GM21723 (cell line): Measurements from ENCODE around the gene PHTF1.
"Not testable (repeated sequence)": the region's sequence is repeated elsewhere in the genome, so short reads cannot be mapped to it uniquely, and the experiment has no call there.

ENCODE experiments used
- ATAC-seq: cut with Tn5 transposase; IDR thresholded peaks from one replicate; pipeline ENCODE4 v1.9.1; 2021; ENCODE audit warnings: mild to moderate bottlenecking, moderate library complexity; ENCODE audit not compliant: unreplicated experiment

The PHTF1 gene

DNA sequence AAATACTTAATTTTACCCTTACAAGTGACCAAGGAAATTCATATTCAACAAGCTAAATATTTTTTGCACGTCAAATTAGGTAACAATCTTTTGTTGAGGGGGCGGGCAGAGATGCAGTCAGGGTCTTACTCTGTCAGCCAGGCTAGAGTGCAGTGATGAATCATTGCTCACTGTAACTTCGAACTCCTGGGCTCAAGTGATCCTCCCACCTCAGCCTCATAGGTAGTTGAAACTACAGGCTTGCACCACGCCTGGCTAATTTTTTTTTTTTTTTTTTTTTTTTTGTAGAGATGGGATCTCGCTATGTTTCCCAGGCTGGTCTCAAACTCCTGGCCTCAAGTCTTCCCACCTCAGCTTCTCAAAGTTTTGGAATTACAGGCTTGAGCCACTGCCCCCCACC is 26.5 kb downstream of the PHTF1 start:
- no peak for ATAC-seq

DNA sequence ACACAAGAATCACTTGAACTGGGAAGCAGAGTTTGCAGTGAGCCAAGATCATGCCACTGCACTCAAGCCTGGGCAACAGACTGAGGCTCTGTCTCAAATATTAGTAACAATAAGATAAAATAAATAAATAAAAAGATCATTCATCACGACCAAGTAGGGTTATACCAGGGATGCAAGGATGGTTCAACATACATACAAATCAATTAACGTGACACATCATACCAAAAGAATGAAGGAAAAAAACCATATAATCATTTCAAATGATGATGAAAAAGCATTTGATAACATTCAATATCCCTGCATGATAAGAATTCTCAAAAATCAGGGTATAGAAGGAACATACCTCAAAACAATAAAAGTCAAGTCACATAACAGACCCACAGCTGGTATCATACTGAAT is 38.3 kb downstream of the PHTF1 start:
- ATAC-seq, result no peak

DNA sequence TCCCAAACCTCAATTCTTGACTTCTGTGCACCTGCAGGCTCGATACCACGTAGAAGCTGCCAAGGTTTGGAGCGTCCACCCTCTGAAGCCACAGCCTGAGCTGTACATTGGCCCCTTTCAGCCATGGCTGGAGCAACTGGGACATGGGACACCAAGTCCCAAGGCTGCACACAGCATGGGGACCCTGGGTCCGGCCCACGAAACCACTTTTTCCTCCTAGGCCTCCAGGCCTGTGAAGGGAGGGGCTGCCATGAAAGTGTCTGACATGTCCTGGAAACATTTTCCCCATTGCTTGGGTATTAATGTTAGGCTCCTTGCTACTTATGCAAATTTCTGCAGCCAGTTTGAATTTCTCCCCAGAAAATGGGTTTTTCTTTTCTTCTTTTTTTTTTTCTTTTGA is 40.7 kb downstream of the PHTF1 start:
- not testable (repeated sequence) for ATAC-seq

DNA sequence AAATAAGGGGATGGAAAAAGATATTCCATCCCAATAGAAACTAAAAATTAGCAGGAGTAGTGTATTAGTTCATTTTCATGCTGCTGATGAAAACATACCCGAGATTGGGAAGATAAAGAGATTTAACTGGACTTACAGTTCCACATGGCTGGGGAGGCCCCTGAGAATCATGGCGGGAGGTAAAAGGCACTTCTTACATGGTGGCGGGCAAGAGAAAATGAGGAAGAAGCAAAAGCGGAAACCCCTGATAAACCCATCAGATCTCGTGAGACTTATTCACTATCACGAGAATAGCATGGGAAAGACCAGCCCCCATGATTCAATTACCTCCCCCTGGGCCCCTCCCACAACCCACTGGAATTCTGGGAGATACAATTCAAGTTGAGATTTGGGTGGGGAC is 41.8 kb downstream of the PHTF1 start:
- ATAC-seq, result not testable (repeated sequence)

DNA sequence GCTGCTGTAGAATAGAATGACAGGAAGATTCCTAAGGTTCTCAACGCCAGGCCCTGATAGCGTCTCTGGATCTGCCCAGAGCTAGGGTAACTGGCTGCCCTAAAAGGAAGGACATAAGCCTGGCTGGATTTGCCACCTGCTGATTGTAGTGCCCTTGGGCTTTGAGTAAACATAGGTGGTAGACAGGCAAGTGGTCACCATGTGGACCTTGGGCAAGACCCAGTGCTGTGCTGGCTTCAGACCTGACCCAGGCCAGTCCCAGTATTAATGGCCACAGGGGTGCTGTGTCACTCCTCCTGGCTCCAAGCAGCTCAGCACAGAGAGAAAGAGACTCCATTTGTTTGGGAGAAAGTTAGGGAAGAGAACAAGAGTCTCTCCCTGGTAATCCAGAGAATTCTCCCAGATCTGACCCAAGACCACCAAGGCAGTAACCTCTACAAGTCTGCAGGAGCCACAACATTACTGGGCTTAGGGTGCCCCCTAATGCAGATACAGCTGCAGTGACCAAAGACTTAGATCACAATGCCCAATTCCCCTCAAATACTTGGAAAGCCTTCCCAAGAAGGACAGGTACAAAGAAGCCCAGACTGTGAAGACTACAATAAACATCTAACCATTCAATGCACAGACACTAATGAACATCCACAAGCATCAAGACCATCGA is 44.5 kb downstream of the PHTF1 start:
- ATAC-seq, result no peak

DNA sequence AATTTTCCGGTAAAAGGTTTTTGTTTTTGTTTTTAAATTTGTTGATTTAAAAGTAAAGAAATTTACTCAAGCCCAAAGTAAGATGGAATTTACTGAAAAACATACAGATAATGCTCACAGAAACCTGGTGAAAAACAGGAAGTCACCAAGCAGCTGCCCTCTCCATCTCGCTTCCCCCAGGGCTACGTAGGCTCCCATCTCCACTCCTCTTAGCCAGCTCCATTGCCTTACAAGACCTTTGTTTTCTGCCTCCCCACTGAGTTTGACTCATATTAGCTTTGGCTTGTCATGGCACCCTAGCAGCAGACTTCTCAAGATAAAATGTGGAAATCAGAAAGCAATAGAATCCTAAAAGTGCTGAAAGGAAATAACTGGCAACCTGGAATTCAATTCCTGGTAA is 57.9 kb downstream of the PHTF1 start:
- ATAC-seq, result no peak

DNA sequence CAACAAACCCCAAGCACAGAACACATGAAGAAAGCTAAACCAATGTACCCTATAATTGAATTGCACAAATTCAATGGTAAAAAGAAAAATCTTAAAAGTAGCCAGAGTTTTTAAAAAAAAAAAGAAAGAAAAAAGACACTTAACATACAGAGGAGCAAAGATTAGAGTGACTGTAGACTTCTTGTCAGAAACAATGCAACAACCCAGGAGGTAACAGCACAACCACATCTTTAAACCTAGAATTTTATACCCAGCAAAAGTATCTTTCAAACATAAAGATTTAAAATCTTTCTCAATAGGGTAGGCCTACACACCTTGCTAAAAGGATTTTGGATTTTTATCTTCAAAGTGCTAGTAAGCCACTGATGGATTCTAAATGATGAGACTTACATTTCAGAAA is 64.4 kb downstream of the PHTF1 start:
- ATAC-seq, result no peak

DNA sequence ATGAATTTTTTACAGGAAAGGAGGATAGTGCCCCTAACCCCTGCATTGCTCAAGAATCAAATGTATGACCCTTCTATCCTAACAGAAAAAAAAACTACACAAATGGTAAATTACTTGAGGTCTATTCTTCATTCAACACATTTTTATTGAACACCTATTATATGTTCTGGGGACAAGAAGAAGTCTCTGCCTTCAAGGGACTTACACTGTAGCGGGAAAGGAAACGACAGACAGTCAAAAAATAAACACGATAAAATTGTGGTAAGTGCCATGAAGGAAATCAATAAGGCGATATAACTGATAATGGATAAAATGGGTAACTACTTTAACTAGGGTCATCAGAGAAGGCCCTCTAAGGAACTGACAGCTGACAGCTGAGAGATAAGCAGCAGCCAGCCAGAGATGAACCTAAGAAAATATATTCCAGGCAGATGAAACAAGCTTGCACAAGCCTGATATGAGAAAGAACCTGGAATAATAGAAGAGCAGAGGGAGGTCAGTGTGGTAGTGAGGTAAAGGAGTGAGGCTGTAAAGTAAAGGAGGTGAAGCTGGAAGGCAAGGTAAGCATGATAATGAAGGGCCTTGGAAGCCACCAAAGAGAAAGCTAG is 66.4 kb downstream of the PHTF1 start:
- ATAC-seq, result no peak

DNA sequence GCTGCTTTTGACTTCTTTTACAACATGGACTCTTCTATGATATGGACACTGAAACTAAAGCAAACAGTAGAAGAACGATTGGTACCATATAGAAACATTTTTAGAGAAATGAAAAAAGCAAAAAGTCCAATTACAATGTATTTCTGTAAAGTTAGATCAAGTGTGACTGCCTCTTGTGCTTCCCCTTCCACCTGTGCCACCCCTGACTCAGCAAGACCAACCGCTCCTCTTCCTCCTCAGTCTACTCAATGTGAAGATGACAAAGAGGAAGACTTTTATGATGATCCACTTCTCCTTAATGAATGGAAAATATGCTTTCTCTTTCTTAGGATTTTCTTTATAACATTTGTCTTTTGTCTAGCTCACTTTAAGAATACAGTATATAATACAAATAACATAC is 66.9 kb downstream of the PHTF1 start:
- no peak for ATAC-seq

DNA sequence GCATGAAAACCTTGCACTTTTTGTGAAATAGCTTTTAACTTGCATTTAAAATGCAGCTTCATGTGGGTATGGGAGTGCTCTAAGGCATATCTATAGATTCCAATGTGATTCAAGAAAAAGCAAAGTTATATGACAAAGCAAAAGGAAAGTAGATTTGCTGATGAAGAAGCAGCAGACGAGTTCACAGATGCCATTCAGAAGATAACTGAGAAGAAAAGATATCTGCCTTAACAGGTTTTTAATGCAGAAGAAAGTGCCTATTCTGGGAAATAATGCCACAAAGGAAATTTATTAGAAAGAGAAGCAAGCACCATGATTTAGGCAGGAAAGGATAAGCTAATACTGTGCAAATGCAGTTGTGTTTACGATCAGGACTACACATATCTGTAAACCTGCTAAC is 68.1 kb downstream of the PHTF1 start:
- no peak for ATAC-seq

DNA sequence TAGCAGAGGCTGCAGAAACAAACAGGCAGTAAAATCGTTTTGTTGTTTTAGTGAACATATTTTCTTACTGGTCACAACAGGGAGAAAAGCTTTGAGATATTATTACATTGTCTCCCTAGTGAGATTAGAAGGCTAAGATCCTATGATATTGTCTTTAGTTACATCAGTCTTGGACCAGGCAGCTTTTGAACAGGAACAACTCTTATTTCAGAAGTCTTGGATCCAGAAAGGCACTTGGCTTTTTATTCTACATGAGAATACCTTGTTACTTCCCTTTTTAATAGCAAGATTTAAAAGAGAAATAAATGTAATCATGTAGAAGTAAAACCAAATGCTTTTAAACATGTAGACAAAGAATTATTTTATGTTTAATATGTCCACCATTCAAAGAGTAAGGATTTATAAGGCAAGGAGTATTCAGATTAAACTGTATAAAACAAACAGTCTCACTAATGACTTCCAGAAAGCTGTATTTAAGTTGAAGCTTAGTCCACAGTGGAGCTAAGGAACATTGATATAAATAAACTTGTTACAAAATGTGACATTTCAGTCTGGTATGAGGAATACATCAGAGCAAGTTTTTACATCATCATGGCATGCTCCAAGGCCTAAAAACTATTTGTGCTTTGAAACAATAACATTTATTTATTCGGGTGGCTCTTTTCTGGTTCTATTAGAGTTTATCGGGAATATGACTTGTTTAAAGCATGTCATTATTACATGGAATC is 72.2 kb downstream of the PHTF1 start:
- no peak for ATAC-seq

DNA sequence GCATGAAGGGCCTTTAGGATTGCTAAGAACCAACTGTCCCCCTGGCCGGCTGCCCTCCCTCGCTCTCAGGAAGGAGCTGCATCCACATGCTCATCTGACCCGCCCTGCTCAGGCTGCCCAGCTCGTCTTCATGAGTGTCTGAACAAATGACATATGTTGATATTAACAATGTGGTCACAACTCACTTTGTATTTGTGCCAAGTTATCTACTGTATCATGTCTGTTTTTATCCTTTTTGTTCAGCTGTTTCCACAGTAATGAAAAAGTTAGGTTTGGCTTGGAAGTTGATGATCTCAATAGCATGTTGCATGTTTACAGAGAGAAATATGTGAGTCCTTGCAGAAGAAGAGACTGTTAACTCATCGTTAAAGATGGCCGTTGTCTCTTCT is 75.1 kb downstream of the PHTF1 start:
- no peak for ATAC-seq

DNA sequence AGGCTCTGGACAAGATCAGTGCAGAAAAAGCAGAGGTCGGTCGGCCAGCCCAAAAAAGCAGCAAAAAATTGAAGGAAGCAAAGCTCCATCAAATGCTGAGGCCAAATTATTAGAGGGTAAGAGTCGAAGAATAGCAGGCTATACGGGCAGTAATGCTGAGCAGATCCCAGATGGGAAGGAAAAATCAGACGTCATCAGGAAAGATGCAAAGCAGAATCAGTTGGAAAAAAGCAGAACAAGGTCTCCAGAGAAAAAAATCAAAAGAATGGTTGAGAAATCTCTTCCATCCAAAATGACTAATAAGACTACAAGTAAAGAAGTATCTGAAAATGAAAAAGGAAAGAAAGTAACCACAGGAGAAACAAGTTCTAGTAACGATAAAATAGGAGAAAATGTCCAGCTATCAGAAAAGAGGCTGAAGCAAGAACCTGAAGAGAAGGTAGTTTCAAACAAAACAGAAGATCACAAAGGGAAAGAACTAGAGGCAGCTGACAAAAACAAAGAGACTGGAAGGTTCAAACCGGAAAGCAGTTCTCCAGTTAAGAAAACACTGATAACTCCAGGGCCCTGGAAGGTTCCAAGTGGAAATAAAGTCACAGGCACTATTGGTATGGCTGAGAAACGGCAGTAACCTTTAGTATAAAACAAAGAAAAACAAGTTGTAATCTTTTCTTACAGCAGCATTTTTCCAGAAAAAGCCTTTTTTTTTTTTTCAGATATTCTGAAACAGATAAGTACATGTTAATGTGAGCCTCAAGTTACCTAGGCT is 75.7 kb downstream of the PHTF1 start:
- no peak for ATAC-seq

DNA sequence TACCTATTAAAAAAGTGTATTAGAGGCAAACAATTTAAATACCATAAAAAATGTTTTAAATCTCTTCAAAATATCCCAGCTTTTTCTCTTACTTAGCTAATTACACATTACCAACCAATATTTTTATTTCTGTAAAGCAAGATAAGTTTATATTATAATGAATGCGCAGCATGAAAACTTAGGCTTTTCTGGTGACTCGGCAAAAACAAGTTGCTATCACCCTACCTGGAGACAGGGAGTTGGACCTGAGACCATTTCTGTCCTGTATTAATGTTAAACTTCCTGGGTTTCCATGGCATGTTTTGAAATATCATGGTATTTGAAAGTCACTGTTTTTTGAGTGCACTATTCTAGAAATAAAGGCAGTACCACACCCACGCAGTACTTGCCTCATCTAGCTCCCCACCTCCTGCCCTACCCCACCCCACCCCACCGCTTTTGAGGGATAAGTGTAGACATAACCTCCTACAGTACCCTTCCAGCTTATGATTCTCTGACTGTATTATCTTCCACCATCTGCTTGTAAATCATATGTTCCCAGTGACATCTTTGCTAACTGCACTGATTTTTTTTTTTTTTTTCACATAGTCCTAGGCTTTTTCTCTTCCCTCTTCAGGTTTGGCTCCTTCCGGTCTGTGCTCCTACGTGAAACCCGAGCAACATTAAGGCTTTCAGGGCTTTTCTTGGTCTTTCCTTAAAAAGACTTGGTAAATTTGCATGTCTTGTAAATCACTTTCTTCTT is 77.5 kb downstream of the PHTF1 start:
- no peak for ATAC-seq

DNA sequence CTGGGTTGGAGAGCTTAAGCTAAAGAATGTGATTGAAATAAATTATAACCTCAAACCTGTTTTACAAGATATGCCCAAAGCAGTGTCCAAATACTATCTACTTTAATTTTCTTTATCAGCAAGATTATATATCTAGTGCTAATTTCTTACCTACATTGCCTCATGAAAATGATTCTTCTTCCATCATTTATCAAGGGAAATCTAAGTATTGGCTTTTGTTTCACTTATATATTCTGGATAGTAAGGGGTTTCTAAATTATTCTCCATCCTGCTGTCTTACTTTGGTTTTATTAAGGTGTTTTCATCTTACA is 81.2 kb downstream of the PHTF1 start:
- ATAC-seq, result no peak

DNA sequence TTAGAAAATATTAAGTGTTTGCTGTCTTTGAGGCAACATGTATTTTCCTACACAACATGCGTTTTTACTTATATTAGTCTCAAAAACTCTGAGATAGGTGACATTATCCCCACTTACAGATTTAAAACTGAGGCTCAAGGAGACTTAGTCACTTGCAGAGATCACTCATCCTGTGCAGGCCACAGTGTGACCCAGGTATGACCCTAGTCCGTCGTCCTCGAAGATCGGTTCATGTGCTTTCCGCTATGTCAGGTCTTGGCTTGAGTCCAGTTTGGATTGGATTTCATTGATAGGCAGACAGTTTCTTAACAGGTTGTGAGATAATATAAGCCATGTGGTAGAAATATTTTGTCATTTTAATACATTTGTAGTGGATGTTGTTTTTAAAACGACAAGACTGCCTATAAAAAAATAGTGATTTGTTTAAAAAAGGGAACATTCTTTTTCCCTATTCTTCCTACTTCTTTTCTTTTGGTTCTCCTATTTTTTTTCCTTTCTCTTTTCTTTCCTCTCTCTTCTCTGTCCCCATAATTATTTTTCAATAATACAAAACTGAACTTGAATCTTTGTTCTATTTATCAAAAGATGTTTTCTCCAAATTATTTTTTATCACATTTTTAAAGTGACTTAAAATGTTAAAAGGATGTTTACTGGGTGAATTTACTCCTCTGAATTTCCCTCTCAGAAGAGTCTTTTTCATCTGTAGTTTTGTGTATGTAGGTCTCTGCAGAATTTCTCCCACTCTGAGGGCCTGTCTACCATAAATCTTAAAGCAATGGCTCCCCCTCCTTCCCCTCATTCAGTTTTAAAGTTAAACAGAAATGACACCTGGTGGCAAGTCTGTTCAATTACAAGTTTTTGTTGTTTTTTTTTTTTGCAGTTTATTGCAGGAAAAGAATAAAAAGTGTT is 81.8 kb downstream of the PHTF1 start:
- ATAC-seq, result no peak

DNA sequence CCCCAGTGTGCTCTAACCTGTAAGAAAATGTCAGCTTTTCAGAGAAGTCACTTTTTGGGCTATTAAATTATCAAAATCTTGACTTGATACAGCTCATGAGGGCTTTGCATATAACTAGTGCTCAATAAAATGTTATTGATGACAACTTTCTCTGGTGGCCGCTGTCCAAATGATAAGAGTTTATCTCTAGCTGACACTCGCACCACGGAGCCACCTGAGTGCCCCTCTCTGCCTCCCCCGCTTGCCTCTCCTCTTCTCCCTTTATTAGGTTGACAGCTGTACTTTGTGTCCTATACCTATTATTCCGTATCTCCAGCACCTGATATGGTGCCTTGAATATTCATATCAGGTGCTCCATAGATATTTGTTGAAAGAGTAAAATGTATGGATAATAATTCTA is 82.8 kb downstream of the PHTF1 start:
- ATAC-seq, result no peak

DNA sequence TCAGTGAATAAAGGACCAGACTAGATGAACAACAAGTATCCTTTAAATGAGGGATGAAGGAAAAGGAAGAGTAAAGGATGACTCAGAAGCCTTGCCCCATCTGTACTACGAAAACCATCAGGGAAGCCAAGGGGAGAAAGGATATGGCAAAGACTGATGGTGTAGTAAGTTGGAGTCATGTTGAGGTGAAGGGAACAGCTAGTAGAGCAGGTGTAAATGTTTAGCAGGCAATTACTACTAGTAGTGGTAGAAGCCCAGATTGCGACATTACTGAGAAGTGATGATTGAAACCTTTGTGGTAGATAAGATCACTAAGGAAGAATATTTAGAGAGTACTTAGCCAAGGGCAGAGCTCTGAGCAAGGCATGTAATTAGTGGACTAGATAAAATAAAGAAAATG is 84.0 kb downstream of the PHTF1 start:
- no peak for ATAC-seq

DNA sequence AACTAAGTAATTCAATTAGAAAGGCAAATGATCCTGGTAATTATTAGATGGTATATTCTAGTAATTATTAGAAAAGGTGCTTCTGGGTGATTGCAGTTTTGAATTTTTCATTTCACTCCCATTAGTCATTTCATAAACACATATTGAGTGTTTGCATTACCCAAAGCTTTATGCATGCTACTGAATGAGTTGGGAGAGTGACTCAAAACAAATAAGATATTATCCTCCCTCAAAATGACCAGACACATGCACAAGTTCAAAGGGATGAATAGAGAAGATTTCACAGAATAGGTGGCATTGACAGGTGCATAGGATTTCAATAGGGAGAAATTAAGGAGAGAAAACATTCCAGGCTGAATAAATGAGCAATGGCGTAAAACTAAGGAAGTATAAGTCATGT is 84.7 kb downstream of the PHTF1 start:
- ATAC-seq, result no peak

DNA sequence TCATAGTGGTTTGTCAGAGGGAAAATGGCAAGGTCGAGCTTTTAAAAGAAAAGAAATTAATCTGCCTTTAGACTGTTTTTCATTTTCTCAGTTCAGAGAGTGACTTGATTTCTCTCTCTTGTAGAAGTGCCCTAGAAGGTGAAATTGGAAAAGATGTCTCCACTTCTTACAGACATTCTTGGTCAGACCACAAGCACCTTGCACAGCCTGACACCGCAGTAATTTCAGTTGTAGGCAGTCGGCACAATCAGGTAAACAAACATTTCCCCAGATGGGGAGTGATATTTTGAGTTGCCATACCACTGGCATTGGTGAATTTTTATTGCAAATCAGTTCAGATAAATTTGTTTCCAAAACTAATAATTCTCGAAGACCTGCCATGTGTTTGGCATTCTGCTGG is 86.8 kb downstream of the PHTF1 start:
- no peak for ATAC-seq
